IMR-90 (cell line): ENCODE measurements around the gene NR1I3. TPM values are rescaled to one million over a fixed set of nuclear protein-coding genes. Genes with fewer than 3 reads are reported as not detected.
"Not testable (repeated sequence)": the region's sequence is repeated elsewhere in the genome, so short reads cannot be mapped to it uniquely, and the experiment has no call there.

Experiments
- ATAC-seq: fragments of 200-7000 bp; cut with Tn5 transposase; 2 replicates; pipeline ENCODE4 v1.9.1; 2020; ENCODE audit warnings: low read depth, mild to moderate bottlenecking, moderate library complexity
- BruUV-seq: library from RNA; stranded (reverse); fragments of 400-500 nt; replicated peaks from 2 replicates; lab custom pipeline; 2021; lab: Mats Ljungman, UMichigan
- CTCF ChIA-PET: fragments of 300-600 bp; formaldehyde crosslinking; extraction: SDS; loops from one replicate; lab custom pipeline; 2021; ENCODE audit warnings: antibody characterized with exemption; lab: Yijun Ruan, JAX
- POLR2A ChIA-PET: fragments of 300-600 bp; sonication (Branson Sonifier 250); formaldehyde crosslinking; loops from one replicate; lab custom pipeline; 2022; ENCODE audit warnings: antibody characterized with exemption; ENCODE audit not compliant: unreplicated experiment; lab: Charles Lee
- DNase-seq: peaks from one replicate; pipeline ENCODE4 v3.0.0; 2013
- H2AFZ ChIP-seq: replicated peaks from 2 replicates; pipeline ENCODE3; 2013; ENCODE audit warnings: low read length, mild to moderate bottlenecking; ENCODE audit not compliant: poor library complexity
- H2AK5ac ChIP-seq: 2 replicates; pipeline ENCODE4 v1.6.1; 2013; ENCODE audit warnings: low read depth, low read length, inconsistent platforms
- H2AK9ac ChIP-seq: replicated peaks from 2 replicates; pipeline ENCODE3; 2013; ENCODE audit warnings: mild to moderate bottlenecking, low read depth, low read length, moderate library complexity; ENCODE audit not compliant: poor library complexity
- H2BK120ac ChIP-seq: 2 replicates; pipeline ENCODE4 v1.6.1; 2013; ENCODE audit warnings: low read depth, low read length, inconsistent platforms
- H2BK15ac ChIP-seq: 3 replicates; pipeline ENCODE4 v1.6.1; 2013; ENCODE audit warnings: low read depth, low read length, inconsistent platforms
- H2BK20ac ChIP-seq: 2 replicates; pipeline ENCODE4 v1.6.1; 2013; ENCODE audit warnings: low read depth, mild to moderate bottlenecking, inconsistent platforms, low read length, moderate library complexity
- H2BK5ac ChIP-seq: 2 replicates; pipeline ENCODE4 v1.6.1; 2013; ENCODE audit warnings: mild to moderate bottlenecking, low read depth, low read length, inconsistent platforms; ENCODE audit not compliant: poor library complexity, severe bottlenecking
- H3K14ac ChIP-seq: replicated peaks from 2 replicates; pipeline ENCODE4 v1.6.1; 2013; ENCODE audit warnings: low read depth, low read length, inconsistent platforms
- H3K18ac ChIP-seq: 2 replicates; pipeline ENCODE4 v1.6.1; 2013; ENCODE audit warnings: low read depth, low read length, control low read depth
- H3K23ac ChIP-seq: 2 replicates; pipeline ENCODE4 v1.6.1; 2013; ENCODE audit warnings: low read depth, low read length, inconsistent platforms
- H3K27ac ChIP-seq: 2 replicates; pipeline ENCODE4 v1.5.1; 2013; ENCODE audit warnings: mild to moderate bottlenecking, control low read depth, low read length; ENCODE audit not compliant: insufficient read depth
- H3K27me3 ChIP-seq: 2 replicates; pipeline ENCODE4 v1.6.1; 2013; ENCODE audit warnings: low read length; ENCODE audit not compliant: control insufficient read depth, insufficient read depth
- H3K36me3 ChIP-seq: 2 replicates; pipeline ENCODE4 v1.6.1; 2013; ENCODE audit warnings: low read length, mixed read lengths; ENCODE audit not compliant: control insufficient read depth, insufficient read depth
- H3K4ac ChIP-seq: 2 replicates; pipeline ENCODE4 v1.6.1; 2013; ENCODE audit warnings: low read depth, low read length, inconsistent platforms
- H3K4me1 ChIP-seq: 2 replicates; pipeline ENCODE4 v1.6.1; 2013; ENCODE audit warnings: low read length, mixed read lengths; ENCODE audit not compliant: control insufficient read depth, insufficient read depth
- H3K4me2 ChIP-seq: 2 replicates; pipeline ENCODE4 v1.6.1; 2013; ENCODE audit warnings: low read depth, mild to moderate bottlenecking, control low read depth, low read length, moderate library complexity
- H3K4me3 ChIP-seq: 2 replicates; pipeline ENCODE4 v1.5.1; 2013; ENCODE audit warnings: low read depth, mild to moderate bottlenecking, control low read depth, low read length, moderate library complexity; ENCODE audit not compliant: insufficient read depth
- H3K56ac ChIP-seq: 2 replicates; pipeline ENCODE4 v1.6.1; 2013; ENCODE audit warnings: low read length, inconsistent platforms; ENCODE audit not compliant: insufficient read depth; ENCODE audit errors: extremely low read depth
- H3K79me1 ChIP-seq, 2 experiments: 2 replicates each; pipeline ENCODE4 v1.6.1; 2013; ENCODE audit warnings: low read length in 2 of 2, inconsistent platforms in 1 of 2, low read depth in 1 of 2
- H3K9ac ChIP-seq: 2 replicates; pipeline ENCODE4 v1.6.1; 2013; ENCODE audit warnings: low read depth, low read length, control low read depth
- H3K9me1 ChIP-seq: 2 replicates; pipeline ENCODE4 v1.6.1; 2013; ENCODE audit warnings: low read length, inconsistent platforms; ENCODE audit not compliant: insufficient read depth
- H3K9me3 ChIP-seq: 2 replicates; pipeline ENCODE4 v1.6.1; 2013; ENCODE audit warnings: low read length; ENCODE audit not compliant: control insufficient read depth, insufficient read depth
- H4K20me1 ChIP-seq: 2 replicates; pipeline ENCODE4 v1.6.1; 2013; ENCODE audit warnings: low read length, inconsistent platforms; ENCODE audit not compliant: insufficient read depth
- H4K5ac ChIP-seq: 2 replicates; pipeline ENCODE4 v1.6.1; 2013; ENCODE audit warnings: mild to moderate bottlenecking, low read depth, low read length, control low read depth
- H4K8ac ChIP-seq, 2 experiments: 2 replicates each; pipeline ENCODE4 v1.6.1; 2013; ENCODE audit warnings: low read depth in 2 of 2, low read length in 2 of 2, control low read depth in 1 of 2, inconsistent platforms in 1 of 2
- H4K91ac ChIP-seq: 2 replicates; pipeline ENCODE4 v1.6.1; 2013; ENCODE audit warnings: low read depth, low read length, inconsistent platforms; ENCODE audit not compliant: insufficient read depth
- WGBS, 2 experiments: methylation state at CpG; one replicate each; pipeline versions ENCODE4 v1.1.5 to v1.1.7; 2013; ENCODE audit warnings: missing lambda C conversion rate in 2 of 2; ENCODE audit not compliant: insufficient read length in 1 of 2; ENCODE audit errors: extremely low coverage in 2 of 2; 5-methylcytosine and 5-hydroxymethylcytosine counted together
- dilution Hi-C: fragments of 300-500 bp; cut with HindIII; formaldehyde crosslinking; loops from one replicate; pipeline ENCODE4 v1.14.3; 2018; ENCODE audit warnings: low sequenced_read_pairs; ENCODE audit not compliant: unreplicated experiment
- in situ Hi-C: fragments of 300-500 bp; cut with MboI; formaldehyde crosslinking; loops from 3 replicates; pipeline ENCODE4 v1.14.3; 2019; ENCODE audit warnings: low sequenced_read_pairs, inconsistent platforms, mixed read lengths
- intact Hi-C: fragments of 100-400 bp; cut with micrococcal nuclease; formaldehyde crosslinking; loops from 2 replicates; pipeline ENCODE4 v1.10.0; 2022
- polyA plus RNA-seq, 3 experiments: library from polyadenylated mRNA; depleted of rRNA; stranded (reverse); fragments of >200 nt; gene quantifications; 2 replicates each; pipeline ENCODE4 v1.2.3, GENCODE V29; 2012; ENCODE audit warnings: low replicate concordance in 1 of 3
- total RNA-seq: library from RNA; depleted of rRNA; stranded (reverse); fragments of >200 nt; gene quantifications from 2 replicates; pipeline ENCODE4 v1.2.3, GENCODE V29; 2012

Gene NR1I3
- total and polyA plus RNA-seq, 2 of the 4 experiments (the other 2 are of a cell fraction): not detected

GRCh38 chr1:161250100-161250499 is 12.1 kb upstream of the NR1I3 start:
- BruUV-seq, H3K4ac ChIP-seq, H3K36me3 ChIP-seq, H3K9ac ChIP-seq, H2BK120ac ChIP-seq, H4K91ac ChIP-seq, dilution Hi-C loops, H3K9me1 ChIP-seq, H3K79me1 ChIP-seq, H3K27me3 ChIP-seq, H2AK5ac ChIP-seq, H2BK15ac ChIP-seq, DNase-seq, H2BK20ac ChIP-seq, H4K5ac ChIP-seq, H3K9me3 ChIP-seq, H3K56ac ChIP-seq, in situ Hi-C loops, H3K18ac ChIP-seq, H3K23ac ChIP-seq, H2BK5ac ChIP-seq, H3K4me3 ChIP-seq, H4K8ac ChIP-seq, H2AFZ ChIP-seq, H3K4me1 ChIP-seq, POLR2A ChIA-PET, ATAC-seq, H4K20me1 ChIP-seq, H2AK9ac ChIP-seq, intact Hi-C loops, H3K14ac ChIP-seq, H3K27ac ChIP-seq, H3K4me2 ChIP-seq: not testable (repeated sequence)
- WGBS, 2 experiments: 70% methylated on average over 2 of the region's 5 CpGs; no CpG with 5 or more reads in 1 of the 2 experiments
- CTCF ChIA-PET: interaction anchor here (0.7 kb wide), 1 partner anchor 41 kb away, joined by 3 read pairs; no protein-coding TSS in a partner anchor
